C4-2B (cell line): ENCODE results near the gene CDKL4.
"Not testable (repeated sequence)": the region's sequence is repeated elsewhere in the genome, so short reads cannot be mapped to it uniquely, and the experiment has no call there.

Experiments used
- H3K27ac ChIP-seq: fragments of 450-650 bp; 2 replicates; pipeline ENCODE4 v1.5.1; 2017
- ZFX ChIP-seq: fragments of 450-650 bp; IDR thresholded peaks from 2 replicates; pipeline ENCODE4 v1.6.1; 2017
- TF ChIP-seq, protein P1 (sequence below): fragments of 450-650 bp; conservative IDR thresholded peaks from 2 replicates; pipeline ENCODE4 v1.5.1; 2017; ENCODE audit warnings: mild to moderate bottlenecking

Gene CDKL4

GRCh38 chr2:39217192-39217550 is 26.6 kb downstream of the CDKL4 start:
- TF ChIP-seq ZFX, result no peak
- TF ChIP-seq, protein P1, sequence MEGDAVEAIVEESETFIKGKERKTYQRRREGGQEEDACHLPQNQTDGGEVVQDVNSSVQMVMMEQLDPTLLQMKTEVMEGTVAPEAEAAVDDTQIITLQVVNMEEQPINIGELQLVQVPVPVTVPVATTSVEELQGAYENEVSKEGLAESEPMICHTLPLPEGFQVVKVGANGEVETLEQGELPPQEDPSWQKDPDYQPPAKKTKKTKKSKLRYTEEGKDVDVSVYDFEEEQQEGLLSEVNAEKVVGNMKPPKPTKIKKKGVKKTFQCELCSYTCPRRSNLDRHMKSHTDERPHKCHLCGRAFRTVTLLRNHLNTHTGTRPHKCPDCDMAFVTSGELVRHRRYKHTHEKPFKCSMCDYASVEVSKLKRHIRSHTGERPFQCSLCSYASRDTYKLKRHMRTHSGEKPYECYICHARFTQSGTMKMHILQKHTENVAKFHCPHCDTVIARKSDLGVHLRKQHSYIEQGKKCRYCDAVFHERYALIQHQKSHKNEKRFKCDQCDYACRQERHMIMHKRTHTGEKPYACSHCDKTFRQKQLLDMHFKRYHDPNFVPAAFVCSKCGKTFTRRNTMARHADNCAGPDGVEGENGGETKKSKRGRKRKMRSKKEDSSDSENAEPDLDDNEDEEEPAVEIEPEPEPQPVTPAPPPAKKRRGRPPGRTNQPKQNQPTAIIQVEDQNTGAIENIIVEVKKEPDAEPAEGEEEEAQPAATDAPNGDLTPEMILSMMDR, result no peak
- H3K27ac ChIP-seq, result no peak overlapping the region

DNA sequence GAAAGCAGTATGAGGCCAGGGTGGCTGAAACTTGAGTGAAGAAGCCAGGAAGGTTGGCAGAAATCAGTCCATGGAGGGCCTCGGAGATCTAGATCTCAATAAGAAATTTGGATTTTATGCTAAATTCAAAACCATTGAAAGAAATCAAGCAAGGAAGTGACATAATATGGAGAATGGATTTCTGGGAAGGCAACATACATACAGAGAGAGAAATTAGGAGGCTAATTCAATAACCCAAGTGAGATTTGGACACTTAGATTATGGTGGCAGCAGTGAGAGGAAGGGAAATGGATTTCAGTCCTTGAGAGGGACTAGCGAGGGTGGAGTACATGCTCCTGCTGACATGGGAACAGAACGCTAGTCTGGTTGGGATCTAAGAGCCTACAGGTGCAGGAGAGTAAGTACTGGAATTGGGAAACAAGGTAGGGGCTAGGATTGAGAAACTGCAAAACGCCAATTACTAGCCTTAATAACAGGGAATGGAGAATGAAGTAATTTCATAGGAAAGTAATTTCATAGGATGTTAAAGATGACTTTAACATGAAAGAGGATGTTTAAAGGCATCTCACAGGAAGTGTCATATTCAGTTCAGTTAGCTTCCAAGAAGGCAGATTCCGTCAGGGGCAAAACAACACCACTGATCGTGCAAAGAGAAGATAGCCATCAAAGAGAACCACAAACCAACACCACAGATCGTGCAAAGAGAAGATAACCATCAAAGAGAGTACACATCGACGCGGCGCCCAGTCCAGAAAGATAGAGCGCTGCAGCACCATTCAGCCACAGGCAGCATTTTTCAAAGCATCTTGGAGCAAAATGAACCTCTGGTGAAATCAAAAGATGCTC is 27.2 kb downstream of the CDKL4 start:
- H3K27ac ChIP-seq, result no peak overlapping the region
- TF ChIP-seq, protein P1, result no peak
- TF ChIP-seq ZFX, result no peak

DNA sequence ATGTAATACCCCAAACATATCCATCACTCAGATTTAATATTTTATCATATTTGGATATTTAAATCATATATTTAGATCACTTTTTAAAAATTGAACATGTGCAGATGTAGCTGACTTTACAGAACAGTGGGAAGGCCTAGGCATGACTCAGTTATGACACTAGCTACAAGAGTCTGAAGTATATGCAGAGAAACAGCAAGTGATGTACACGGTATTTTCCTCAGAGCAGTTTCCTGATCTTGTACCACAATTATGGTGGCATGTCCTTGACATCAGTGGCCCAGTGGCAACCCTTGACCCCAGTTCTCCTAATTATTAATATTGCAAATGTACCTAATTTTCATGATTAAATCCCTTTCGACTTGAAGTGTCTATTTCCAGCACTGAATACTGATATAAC is 28.2 kb downstream of the CDKL4 start:
- H3K27ac ChIP-seq, result no peak overlapping the region
- TF ChIP-seq, protein P1, result no peak

GRCh38 chr2:39213015-39213414 is 30.8 kb downstream of the CDKL4 start:
- TF ChIP-seq, protein P1, result no peak
- TF ChIP-seq ZFX, result no peak
- H3K27ac ChIP-seq, result no peak overlapping the region

GRCh38 chr2:39210846-39211245 is 32.9 kb downstream of the CDKL4 start:
- TF ChIP-seq ZFX, result no peak
- TF ChIP-seq, protein P1, result no peak
- no peak overlapping the region for H3K27ac ChIP-seq

DNA sequence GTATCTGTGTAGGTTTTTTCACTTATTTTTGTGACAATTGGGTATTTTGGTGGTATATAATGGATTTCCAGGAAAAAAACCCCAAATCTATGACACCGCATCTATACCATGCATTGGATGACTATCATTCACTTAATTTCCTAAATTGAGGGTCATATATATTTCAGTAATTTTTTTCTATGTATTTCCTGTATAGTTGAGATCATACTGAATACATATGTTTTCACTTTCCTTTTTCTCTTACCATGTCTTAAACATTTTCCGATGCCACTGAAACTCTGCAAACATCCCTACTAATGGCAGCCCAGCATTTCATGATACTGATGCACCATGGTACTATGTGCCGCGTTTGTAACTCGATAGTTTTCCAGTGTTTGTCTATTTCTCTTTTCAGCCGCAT is 40.4 kb downstream of the CDKL4 start:
- TF ChIP-seq ZFX, result no peak
- TF ChIP-seq, protein P1, result no peak
- no peak overlapping the region for H3K27ac ChIP-seq

GRCh38 chr2:39202639-39203369 is 41.0 kb downstream of the CDKL4 start:
- no peak overlapping the region for H3K27ac ChIP-seq
- no peak for TF ChIP-seq ZFX
- TF ChIP-seq, protein P1, result no peak

DNA sequence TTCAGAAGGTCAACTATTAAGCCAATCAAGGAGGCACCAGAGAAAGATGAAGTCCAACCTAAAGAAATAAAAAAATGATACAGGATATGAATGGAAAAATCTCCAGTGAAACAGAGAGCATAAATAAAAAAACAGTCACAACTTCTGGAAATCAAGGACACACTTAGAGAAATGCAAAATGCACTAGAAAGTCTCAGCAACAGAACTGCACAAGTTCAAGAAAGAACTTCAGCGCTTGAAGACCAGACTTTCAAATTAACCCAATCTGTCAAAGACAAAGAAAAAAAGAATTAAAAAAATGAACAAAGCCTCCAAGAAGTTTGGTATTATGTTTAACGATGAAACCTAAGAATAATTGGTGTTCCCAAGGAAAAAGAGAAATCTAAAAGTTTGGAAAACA is 46.8 kb downstream of the CDKL4 start:
- not testable (repeated sequence) for H3K27ac ChIP-seq
